Mononuclear cell (primary cell): Measurements from ENCODE around the gene ANKRD40CL. TPM values are rescaled to one million over a fixed set of nuclear protein-coding genes. Genes with fewer than 3 reads are reported as not detected.
"Not testable (repeated sequence)": the region's sequence is repeated elsewhere in the genome, so short reads cannot be mapped to it uniquely, and the experiment has no call there.

ENCODE experiments used
- H3K27me3 ChIP-seq: 2 replicates; pipeline ENCODE4 v1.6.0; 2011; ENCODE audit warnings: low read length, control low read depth; ENCODE audit not compliant: insufficient read depth
- H3K4me1 ChIP-seq: 2 replicates; pipeline ENCODE4 v1.5.1; 2011; ENCODE audit warnings: mild to moderate bottlenecking, low read length, control low read depth; ENCODE audit not compliant: insufficient read depth
- H3K4me3 ChIP-seq: 2 replicates; pipeline ENCODE4 v1.5.1; 2011; ENCODE audit warnings: mild to moderate bottlenecking, low read length, moderate library complexity
- H3K9me3 ChIP-seq: 2 replicates; pipeline ENCODE4 v1.5.1; 2011; ENCODE audit warnings: low read depth, mild to moderate bottlenecking, control low read depth, low read length
- total RNA-seq: library from RNA; depleted of rRNA; stranded (reverse); fragments of >200 nt; gene quantifications from one replicate; pipeline ENCODE4 v1.2.3, GENCODE V29; 2012

ANKRD40CL gene, protein sequence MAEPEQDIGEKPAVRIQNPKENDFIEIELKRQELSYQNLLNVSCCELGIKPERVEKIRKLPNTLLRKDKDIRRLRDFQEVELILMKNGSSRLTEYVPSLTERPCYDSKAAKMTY
- total RNA-seq, result 0.21 TPM

- Histone ChIP-seq H3K4me3 (no peak within 1 kb of the TSS), H3K9me3 (no peaks in the 10 kb centered on the region), H3K4me1 (peaks cover 36% of the 10 kb centered on the region), H3K27me3 (no peaks in the 10 kb centered on the region)
Observed at GRCh38 chr17:50767446-50767845, at the start of gene ANKRD40CL. TSS of gene ANKRD40CL (minus strand) at chr17:50767518. CDS start at chr17:50766913, 605 bp downstream.

- no peaks in the 10 kb centered on the region for H3K9me3 ChIP-seq
- peaks cover 8% of the 10 kb centered on the region for H3K4me1 ChIP-seq
- no peaks in the 10 kb centered on the region for H3K27me3 ChIP-seq
- H3K4me3 ChIP-seq, result no peak overlapping the region
Observed at GRCh38 chr17:50816271-50816670, 49.0 kb upstream of the ANKRD40CL start.

DNA sequence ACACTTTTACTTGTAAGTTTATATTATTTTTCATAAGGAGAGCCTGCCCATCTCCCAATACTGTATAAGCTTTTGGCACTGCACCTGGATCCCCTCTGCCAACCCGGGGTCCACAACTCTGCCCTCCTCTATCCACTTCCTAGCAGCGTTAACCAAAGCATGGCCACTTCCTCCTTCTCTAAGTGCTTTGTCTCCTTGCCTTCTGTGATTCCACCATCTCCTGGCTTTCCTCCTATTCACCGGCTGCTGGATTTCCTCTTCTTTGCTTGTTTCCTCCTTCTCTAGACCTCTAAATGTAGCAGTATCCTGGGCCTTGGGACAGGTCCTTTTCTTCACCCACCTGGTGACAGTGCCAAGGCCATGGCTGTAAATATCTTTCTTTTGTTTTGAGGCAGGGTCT lies 48.1 kb upstream of the ANKRD40CL start:
- H3K4me1 ChIP-seq, result peaks cover 8% of the 10 kb centered on the region
- no peak overlapping the region for H3K4me3 ChIP-seq
- H3K9me3 ChIP-seq, result no peaks in the 10 kb centered on the region
- no peaks in the 10 kb centered on the region for H3K27me3 ChIP-seq

GRCh38 chr17:50813583-50813982 lies 46.3 kb upstream of the ANKRD40CL start:
- Histone ChIP-seq H3K4me1 (peaks cover 8% of the 10 kb centered on the region), H3K4me3 (no peak overlapping the region), H3K9me3 (no peaks in the 10 kb centered on the region), H3K27me3 (no peaks in the 10 kb centered on the region)

- H3K4me1 ChIP-seq, result no peaks in the 10 kb centered on the region
- H3K9me3 ChIP-seq, result no peaks in the 10 kb centered on the region
- no peaks in the 10 kb centered on the region for H3K27me3 ChIP-seq
- H3K4me3 ChIP-seq, result no peak overlapping the region
Observed at GRCh38 chr17:50808888-50809287, 41.6 kb upstream of the ANKRD40CL start.

GRCh38 chr17:50808413-50808812 lies 41.1 kb upstream of the ANKRD40CL start:
- H3K27me3 ChIP-seq, result no peaks in the 10 kb centered on the region
- H3K4me1 ChIP-seq, result no peaks in the 10 kb centered on the region
- H3K4me3 ChIP-seq, result no peak overlapping the region
- H3K9me3 ChIP-seq, result no peaks in the 10 kb centered on the region

- Histone ChIP-seq H3K4me1 (no peaks in the 10 kb centered on the region), H3K9me3 (no peaks in the 10 kb centered on the region), H3K4me3 (no peak overlapping the region), H3K27me3 (no peaks in the 10 kb centered on the region)
Observed at GRCh38 chr17:50807675-50808074, 40.4 kb upstream of the ANKRD40CL start.

DNA sequence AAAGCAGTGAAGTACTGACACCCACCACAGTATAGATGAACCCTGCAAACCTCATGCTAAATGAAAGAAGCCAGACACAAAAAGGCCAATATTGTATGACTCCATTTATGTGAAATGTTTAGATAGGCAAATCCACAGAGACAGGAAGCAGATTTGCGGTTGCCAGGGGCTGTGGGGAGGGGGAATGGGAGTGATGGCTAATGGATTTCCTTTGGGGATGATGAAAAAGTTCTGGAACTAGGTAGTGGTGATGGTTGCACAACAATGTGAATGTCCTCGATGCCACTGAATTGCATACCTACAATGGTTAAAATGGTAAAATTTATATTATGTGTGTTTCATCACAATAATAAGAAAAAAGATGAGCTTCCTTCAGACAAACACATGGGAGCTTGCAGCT lies 39.7 kb upstream of the ANKRD40CL start:
- Histone ChIP-seq H3K9me3 (no peaks in the 10 kb centered on the region), H3K27me3 (no peaks in the 10 kb centered on the region), H3K4me3 (no peak overlapping the region), H3K4me1 (no peaks in the 10 kb centered on the region)

- Histone ChIP-seq H3K27me3 (no peaks in the 10 kb centered on the region), H3K4me1 (no peaks in the 10 kb centered on the region), H3K4me3 (no peak overlapping the region), H3K9me3 (no peaks in the 10 kb centered on the region)
Observed at GRCh38 chr17:50806141-50806643, 38.9 kb upstream of the ANKRD40CL start.

GRCh38 chr17:50805486-50805885 lies 38.2 kb upstream of the ANKRD40CL start:
- Histone ChIP-seq H3K4me1 (no peaks in the 10 kb centered on the region), H3K9me3 (no peaks in the 10 kb centered on the region), H3K4me3 (no peak overlapping the region), H3K27me3 (no peaks in the 10 kb centered on the region)

DNA sequence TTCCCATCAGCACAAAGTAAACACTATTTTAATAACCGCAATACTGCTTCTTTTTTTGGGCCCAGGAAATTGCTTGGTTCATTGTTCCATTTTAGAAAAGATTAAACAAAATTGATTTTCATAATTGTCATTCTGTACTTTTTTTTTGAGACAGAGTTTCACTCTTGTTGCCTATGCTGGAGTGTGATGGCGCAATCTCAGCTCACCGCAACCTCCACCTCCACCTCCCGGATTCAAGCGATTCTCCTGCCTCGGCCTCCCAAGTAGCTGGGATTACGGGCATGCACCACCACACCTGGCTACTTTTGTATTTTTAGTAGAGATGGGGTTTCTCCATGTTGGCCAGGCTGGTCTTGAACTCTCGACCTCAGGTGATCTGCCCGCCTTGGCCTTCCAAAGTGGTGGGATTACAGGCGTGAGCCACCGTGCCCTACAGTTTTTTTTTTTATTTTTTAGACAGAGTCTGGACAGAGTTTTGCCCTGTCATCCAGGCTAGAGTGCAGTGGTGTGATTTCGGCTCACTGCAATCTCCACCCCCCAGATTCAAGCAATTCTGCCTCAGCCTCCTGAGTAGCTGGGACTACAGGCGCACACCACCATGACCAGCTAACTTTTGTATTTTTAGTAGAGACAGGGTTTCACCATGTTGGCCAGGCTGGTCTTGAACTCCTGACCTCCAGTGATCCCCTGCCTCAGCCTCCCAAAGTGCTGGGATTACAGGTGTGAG lies 37.6 kb upstream of the ANKRD40CL start:
- not testable (repeated sequence) for H3K4me3 ChIP-seq, H3K4me1 ChIP-seq, H3K27me3 ChIP-seq, H3K9me3 ChIP-seq

DNA sequence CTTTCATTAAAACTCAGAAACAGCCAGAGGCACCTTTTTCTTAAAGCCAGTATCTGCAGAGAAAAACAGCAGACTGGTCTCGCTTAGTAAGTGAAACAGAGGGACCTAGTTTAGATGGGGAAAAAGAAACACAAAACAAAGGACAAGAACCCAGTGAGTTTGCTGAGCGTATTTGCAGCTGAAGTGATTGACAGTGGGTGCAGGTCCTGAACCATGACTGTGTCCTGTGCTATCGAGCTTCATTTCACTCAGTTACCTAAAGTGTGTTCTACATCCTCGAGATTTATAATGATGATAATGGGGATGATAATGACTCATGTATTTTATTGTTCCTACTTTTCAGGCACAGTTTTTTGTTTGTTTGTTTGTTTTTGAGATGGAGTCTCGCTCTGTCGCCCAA lies 36.4 kb upstream of the ANKRD40CL start:
- Histone ChIP-seq H3K27me3 (no peaks in the 10 kb centered on the region), H3K4me1 (no peaks in the 10 kb centered on the region), H3K4me3 (no peak overlapping the region), H3K9me3 (no peaks in the 10 kb centered on the region)

DNA sequence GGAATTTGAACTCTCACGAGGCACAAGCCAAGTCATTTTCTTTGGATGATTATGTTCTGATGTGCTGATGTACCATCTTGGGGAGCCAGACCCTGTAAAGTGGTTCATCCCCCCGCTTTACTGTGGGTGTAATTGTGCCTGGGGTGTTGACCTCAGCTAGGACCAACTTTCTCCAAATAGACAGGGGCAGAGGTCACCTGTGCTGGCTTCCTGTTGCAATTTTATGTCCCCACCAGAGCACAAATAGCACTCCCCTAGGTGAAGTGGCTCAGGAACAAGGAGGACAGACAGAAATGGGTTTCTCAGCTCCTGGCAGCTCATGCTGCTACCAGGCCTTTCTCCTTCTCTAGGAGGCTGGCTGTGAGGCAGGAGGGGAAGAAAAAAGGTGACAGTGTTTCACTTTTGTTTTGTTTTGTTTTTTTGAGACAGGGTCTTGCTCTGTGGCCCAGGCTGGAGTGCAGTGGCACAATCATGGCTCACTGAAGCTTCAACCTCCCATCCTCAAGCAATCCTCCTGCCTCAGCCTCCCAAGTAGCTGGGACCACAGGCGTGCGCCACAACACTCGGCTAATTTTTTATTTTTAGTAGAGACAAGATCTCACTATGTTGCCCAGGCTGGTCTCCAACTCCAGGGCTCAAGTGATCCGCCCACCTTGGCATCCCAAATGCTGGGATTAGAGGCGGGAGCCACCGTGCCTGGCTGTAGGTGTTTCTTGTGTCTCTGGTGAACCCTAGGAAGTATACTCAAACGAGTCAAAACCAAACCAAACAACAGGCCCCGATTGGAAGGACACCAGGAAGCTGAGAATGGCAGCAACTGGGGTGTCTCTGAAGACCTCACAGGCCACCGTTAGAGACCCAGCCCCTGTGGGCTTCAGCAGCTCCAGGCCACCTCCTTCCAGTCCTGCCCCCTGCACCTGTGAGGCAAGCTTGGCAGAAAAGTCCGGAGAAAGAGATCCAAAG lies 35.6 kb upstream of the ANKRD40CL start:
- Histone ChIP-seq H3K4me3 (no peak overlapping the region), H3K4me1 (no peaks in the 10 kb centered on the region), H3K27me3 (no peaks in the 10 kb centered on the region), H3K9me3 (no peaks in the 10 kb centered on the region)

GRCh38 chr17:50800196-50800700 lies 32.9 kb upstream of the ANKRD40CL start:
- Histone ChIP-seq H3K9me3 (no peaks in the 10 kb centered on the region), H3K27me3 (no peaks in the 10 kb centered on the region), H3K4me1 (no peaks in the 10 kb centered on the region), H3K4me3 (no peak overlapping the region)

DNA sequence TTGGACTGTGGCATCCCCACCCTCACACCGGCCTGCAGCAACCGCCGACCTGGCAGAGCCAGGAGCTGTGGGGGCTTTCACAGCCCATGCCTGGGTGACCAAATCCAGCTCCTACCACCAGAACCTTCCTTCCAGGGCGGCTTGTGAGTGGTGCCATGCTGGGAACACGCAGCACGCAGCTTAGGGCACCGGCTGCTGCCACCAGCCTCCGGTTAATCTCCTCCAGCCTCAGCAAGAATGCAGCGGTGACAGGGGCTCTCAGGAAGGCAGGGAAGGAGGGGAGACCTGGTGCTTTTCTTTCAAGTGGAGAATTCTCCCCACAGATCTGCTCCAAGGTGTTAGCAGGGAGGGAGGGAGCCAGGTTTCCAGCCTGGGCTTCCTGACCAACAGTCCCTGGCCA lies 32.3 kb upstream of the ANKRD40CL start:
- no peaks in the 10 kb centered on the region for H3K9me3 ChIP-seq
- H3K4me3 ChIP-seq, result no peak overlapping the region
- H3K4me1 ChIP-seq, result no peaks in the 10 kb centered on the region
- H3K27me3 ChIP-seq, result no peaks in the 10 kb centered on the region
